ENCODE data around the gene MVB12A.

MVB12A gene

GRCh38 chr19:17419621-17420474, at the start of gene MVB12A:
Gene MVB12A, plus strand, starts transcription at chr19:17420047. Its CDS starts 89 bp downstream, at chr19:17420136.
- peak; percentile 99 for DNase-seq (ENCODE audit: low read depth)

- no peak for DNase-seq (ENCODE audit: low read depth)
Observed at GRCh38 chr19:17376935-17377600, 42.8 kb upstream of the MVB12A start, which contains the start of gene PLVAP. Gene PLVAP, minus strand, starts transcription at chr19:17377342. Its CDS starts 54 bp downstream, at chr19:17377288.

GRCh38 chr19:17378271-17378670, 41.6 kb upstream of the MVB12A start:
- no peak for DNase-seq (ENCODE audit: low read depth)

- no peak for DNase-seq (ENCODE audit: low read depth)
Observed at GRCh38 chr19:17379221-17379631, 40.6 kb upstream of the MVB12A start.

- no peak for DNase-seq (ENCODE audit: low read depth)
Observed at GRCh38 chr19:17380426-17381138, 39.3 kb upstream of the MVB12A start.

- no peak for DNase-seq (ENCODE audit: low read depth)
Observed at GRCh38 chr19:17385878-17386611, 33.8 kb upstream of the MVB12A start.

- no peak for DNase-seq (ENCODE audit: low read depth)
Observed at GRCh38 chr19:17389288-17389687, 30.6 kb upstream of the MVB12A start.

GRCh38 chr19:17389957-17390664, 29.7 kb upstream of the MVB12A start:
- no peak for DNase-seq (ENCODE audit: low read depth)

- peak; percentile 84 for DNase-seq (ENCODE audit: low read depth)
Observed at GRCh38 chr19:17390665-17391370, 29.0 kb upstream of the MVB12A start.

- DNase-seq (ENCODE audit: low read depth): peak; percentile 51
Observed at GRCh38 chr19:17391371-17392151, 28.3 kb upstream of the MVB12A start.

- DNase-seq (ENCODE audit: low read depth): peak; percentile 75
Observed at GRCh38 chr19:17393002-17393401, 26.8 kb upstream of the MVB12A start.

GRCh38 chr19:17393914-17394313, 25.9 kb upstream of the MVB12A start, which contains the start of gene CCDC194:
Gene CCDC194, minus strand, starts transcription at chr19:17394196. Its CDS starts 38 bp downstream, at chr19:17394158.
- no peak for DNase-seq (ENCODE audit: low read depth)

- DNase-seq (ENCODE audit: low read depth): peak; percentile 79
Observed at GRCh38 chr19:17394891-17395415, 24.9 kb upstream of the MVB12A start.

- no peak for DNase-seq (ENCODE audit: low read depth)
Observed at GRCh38 chr19:17398902-17399527, 20.8 kb upstream of the MVB12A start.

- DNase-seq (ENCODE audit: low read depth): no peak
Observed at GRCh38 chr19:17401628-17402027, 18.2 kb upstream of the MVB12A start.

GRCh38 chr19:17402982-17403855, 16.6 kb upstream of the MVB12A start:
- peak; percentile 69 for DNase-seq (ENCODE audit: low read depth)

GRCh38 chr19:17404015-17404414, 15.8 kb upstream of the MVB12A start:
- DNase-seq (ENCODE audit: low read depth): peak; percentile 67
